GM18505 (cell line): Measurements from ENCODE around the gene ANKRD9.

Experiments used
- ATAC-seq: cut with Tn5 transposase; IDR thresholded peaks from one replicate; pipeline ENCODE4 v1.9.1; 2021; ENCODE audit not compliant: unreplicated experiment
- POLR2A ChIP-seq: IDR thresholded peaks from 4 replicates; pipeline ENCODE4 v1.6.1; 2011; ENCODE audit warnings: borderline replicate concordance; ENCODE audit not compliant: insufficient read depth, insufficient read length; ENCODE audit errors: extremely low read depth

ANKRD9 gene

DNA sequence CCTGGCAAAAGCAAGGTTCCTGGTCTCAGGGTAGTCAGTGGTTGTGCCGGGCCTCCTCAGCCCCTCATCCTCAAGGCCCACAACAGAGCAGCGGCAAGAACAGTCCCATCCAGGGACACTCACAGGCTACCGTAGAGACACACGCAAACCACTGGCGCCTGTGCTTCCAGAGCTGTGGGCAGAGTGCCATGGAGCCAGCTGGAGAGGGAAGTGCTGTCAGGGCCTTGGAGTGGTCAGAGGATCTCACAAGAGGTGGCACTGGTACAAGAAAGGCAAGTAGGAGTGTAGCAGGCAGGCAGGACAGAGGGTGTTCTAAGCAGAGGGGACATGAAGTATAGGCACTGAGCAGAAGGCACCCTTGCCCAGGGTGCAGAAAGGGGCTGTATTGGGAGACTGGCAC lies 34.6 kb downstream of the ANKRD9 start:
- TF ChIP-seq POLR2A, result no peak
- no peak for ATAC-seq

DNA sequence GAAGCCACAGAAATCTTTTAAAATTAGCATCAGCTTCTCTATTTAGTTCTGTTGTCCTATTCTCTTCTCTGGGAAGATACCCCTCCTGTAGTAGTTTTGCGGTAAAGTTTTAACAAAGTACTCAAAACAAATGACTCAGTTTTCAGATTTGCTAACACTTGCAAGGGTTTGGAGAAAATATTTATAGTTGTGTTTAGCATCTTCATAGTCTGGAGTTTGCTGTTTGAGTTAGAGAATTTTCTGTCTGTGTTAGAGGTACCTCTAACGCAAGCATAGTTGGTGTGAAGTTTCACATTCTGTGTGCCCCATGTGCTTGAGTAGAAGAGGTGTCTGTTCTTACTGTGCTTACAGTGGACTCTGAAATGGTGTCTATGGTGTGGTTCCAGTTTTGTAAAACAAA lies 36.0 kb downstream of the ANKRD9 start:
- no peak for ATAC-seq
- TF ChIP-seq POLR2A, result no peak

GRCh38 chr14:102472791-102473150 lies 36.8 kb downstream of the ANKRD9 start:
- no peak for TF ChIP-seq POLR2A
- ATAC-seq, result no peak

- ATAC-seq, result no peak
- no peak for TF ChIP-seq POLR2A
Observed at GRCh38 chr14:102471921-102472790, 37.4 kb downstream of the ANKRD9 start.

DNA sequence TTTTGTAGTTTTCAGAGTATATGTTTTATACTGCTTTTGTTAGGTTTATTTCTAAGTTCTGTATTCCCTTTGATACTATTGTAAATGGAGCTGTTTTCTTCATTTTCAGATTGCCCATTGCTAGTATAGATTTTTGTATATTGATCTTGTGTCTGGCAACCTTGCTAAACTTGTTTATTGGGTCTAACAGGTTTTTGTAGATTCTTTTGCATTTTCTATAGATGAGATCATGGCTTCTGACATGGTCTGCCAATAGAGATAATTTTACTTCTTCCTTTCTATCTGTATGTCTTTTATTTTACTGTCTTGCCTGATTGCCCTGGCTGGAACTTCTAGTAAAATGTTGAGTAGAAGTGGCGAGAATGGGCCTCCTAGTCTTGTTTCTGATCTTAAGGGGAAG lies 40.3 kb downstream of the ANKRD9 start:
- no peak for TF ChIP-seq POLR2A
- no peak for ATAC-seq

DNA sequence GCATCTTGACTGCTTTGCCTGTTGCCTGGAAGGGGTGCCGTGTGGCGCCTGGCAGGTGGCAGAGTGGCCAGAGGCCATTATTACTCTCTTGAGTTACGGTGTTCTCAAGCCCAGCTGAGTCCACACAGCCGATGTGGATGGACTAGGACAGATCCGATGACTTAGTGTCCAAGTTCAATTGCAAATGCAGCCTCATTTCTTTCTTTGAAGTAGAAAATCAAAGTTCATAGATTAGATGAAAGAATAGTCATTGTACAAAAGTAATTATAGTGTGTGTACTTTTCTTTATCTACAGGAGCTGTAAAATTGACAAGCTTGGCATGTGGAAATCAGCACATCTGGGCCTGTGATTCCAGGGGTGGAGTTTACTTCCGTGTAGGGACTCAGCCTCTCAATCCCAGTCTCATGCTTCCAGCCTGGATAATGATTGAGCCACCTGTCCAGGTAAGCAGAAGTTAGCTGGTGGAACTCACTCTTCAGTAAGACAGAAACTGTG lies 44.7 kb downstream of the ANKRD9 start:
- no peak for TF ChIP-seq POLR2A
- ATAC-seq, result no peak

DNA sequence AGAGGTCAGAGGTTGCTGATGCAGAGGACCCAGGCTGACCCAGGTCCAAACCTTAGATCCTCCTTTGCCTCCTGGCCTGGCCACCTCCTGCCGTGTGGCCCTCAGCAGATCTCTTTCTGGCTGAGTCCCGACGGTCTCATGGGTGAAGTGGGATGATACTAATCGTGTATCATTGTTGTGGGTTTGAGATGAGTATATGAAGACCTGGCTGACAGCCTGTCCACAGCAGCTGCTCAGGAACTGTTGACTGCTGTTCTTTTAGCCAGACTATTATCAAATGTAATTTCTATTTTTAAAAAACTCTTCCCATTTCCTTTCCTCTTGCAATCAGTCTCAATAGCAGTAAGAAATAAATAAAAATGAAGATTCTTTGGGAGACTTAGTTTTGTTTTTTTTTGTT lies 45.6 kb downstream of the ANKRD9 start:
- ATAC-seq, result no peak
- TF ChIP-seq POLR2A, result no peak

DNA sequence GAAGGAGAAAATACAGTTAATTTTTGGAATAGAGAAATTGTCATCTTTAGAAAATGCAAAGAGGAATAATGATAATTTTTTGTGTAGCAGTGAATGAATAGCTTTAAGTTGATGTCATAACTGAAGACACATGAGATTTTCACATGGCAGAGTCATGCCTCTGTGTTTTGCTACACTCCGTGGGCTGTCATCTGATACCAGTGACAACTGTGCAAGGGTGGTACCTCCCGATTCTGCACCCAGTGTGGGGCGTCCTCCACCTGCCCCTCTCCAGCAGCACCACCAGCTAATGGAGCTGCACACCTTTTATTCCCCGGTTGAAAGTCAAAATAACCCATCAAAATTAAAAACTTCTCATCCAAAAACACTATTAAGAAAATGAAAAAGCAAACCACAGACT lies 47.2 kb downstream of the ANKRD9 start:
- TF ChIP-seq POLR2A, result no peak
- ATAC-seq, result no peak

- no peak for TF ChIP-seq POLR2A
Observed at GRCh38 chr14:102461490-102462338, 47.9 kb downstream of the ANKRD9 start.

DNA sequence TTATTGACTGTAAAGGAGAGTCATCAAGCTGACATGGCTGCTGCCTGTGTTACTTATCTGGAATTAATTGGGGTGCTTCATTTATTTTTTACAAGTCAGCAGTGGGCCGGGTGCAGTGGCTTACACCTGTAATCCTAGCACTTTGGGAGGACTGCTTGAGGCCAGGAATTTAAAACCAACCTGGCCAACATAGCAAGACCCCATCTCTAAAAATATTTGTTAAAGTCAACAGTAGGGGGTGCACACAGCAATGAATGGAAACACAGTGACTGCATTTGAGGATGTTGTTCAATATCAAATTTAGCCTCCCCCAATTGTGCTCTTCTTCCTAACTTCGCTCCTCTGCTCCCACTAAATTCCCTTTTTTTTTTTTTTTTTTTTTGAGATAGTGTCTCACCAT lies 52.1 kb downstream of the ANKRD9 start:
- no peak for TF ChIP-seq POLR2A

More at GRCh38 chr14:102461490-102462338, 47.9 kb downstream of the ANKRD9 start:
- no peak for ATAC-seq

GRCh38 chr14:102454711-102455110 lies 54.9 kb downstream of the ANKRD9 start:
- TF ChIP-seq POLR2A, result no peak
- no peak for ATAC-seq

More for the DNA sequence above, 52.1 kb downstream of the ANKRD9 start:
- no peak for ATAC-seq

DNA sequence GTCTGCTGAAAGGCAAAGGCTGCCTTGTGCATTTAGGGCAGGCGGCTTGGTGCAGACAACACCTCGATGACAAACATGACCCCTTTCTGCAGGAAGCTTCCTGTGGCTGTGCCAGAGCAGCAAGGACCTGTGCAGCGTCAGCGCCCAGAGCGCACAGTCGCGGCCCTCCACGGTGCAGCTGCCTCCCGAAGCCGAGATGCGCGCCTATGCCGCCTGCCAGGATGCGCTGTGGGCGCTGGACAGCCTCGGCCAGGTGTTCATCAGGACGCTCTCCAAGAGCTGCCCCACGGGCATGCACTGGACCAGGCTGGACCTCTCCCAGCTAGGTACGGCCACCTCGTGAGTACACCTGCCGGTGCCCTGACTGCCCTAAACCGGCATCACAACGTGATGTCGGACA lies 57.3 kb downstream of the ANKRD9 start:
- no peak for ATAC-seq
- TF ChIP-seq POLR2A, result no peak
